Epithelial cell of esophagus (primary cell): ENCODE data around the gene CIPC.
A peak's percentile ranks its signal among the peaks of the same experiment; 100 is the strongest.

ENCODE experiments used
- DNase-seq: peaks from one replicate; pipeline ENCODE4 v3.0.0; 2010; ENCODE audit warnings: low read depth
- H3K4me3 ChIP-seq: 2 replicates; pipeline ENCODE4 v1.5.1; 2011; ENCODE audit warnings: mild to moderate bottlenecking, low read length, control low read depth
- CTCF ChIP-seq: IDR thresholded peaks from 2 replicates; pipeline ENCODE4 v1.5.1; 2011; ENCODE audit warnings: low read depth, mild to moderate bottlenecking, low read length, control low read depth, inconsistent platforms; ENCODE audit not compliant: insufficient read depth; ENCODE audit errors: missing control alignments

Gene CIPC

GRCh38 chr14:77071938-77072388 is 26.1 kb upstream of the CIPC start:
- H3K4me3 ChIP-seq = no peak overlapping the region
- DNase-seq = peak; percentile 93
- TF ChIP-seq CTCF = no peak

- TF ChIP-seq CTCF = no peak
- DNase-seq = no peak
- no peak overlapping the region for H3K4me3 ChIP-seq
These were observed 23.1 kb upstream of the CIPC start for GRCh38 chr14:77074969-77075368.

GRCh38 chr14:77076113-77076631 is 21.9 kb upstream of the CIPC start:
- no peak overlapping the region for H3K4me3 ChIP-seq
- TF ChIP-seq CTCF = no peak
- no peak for DNase-seq

GRCh38 chr14:77077040-77077439 is 21.0 kb upstream of the CIPC start:
- no peak for DNase-seq
- no peak overlapping the region for H3K4me3 ChIP-seq
- TF ChIP-seq CTCF = no peak

GRCh38 chr14:77082356-77082755 is 15.7 kb upstream of the CIPC start:
- no peak overlapping the region for H3K4me3 ChIP-seq
- DNase-seq = no peak
- no peak for TF ChIP-seq CTCF

- no peak overlapping the region for H3K4me3 ChIP-seq
- no peak for TF ChIP-seq CTCF
- no peak for DNase-seq
These were observed 15.0 kb upstream of the CIPC start for GRCh38 chr14:77083082-77083481.

- TF ChIP-seq CTCF = no peak
- no peak for DNase-seq
- no peak overlapping the region for H3K4me3 ChIP-seq
These were observed 13.1 kb upstream of the CIPC start for GRCh38 chr14:77084985-77085384.
